Fibroblast of skin of back (primary cell): ENCODE results near the gene NUBP1. TPM values are rescaled to one million over a fixed set of nuclear protein-coding genes. Genes with fewer than 3 reads are reported as not detected.
A peak's percentile ranks its signal among the peaks of the same experiment; 100 is the strongest.
"Not testable (repeated sequence)": the region's sequence is repeated elsewhere in the genome, so short reads cannot be mapped to it uniquely, and the experiment has no call there.

Experiments
- DNase-seq: peaks from one replicate; pipeline ENCODE4 v3.0.0-alpha.2; 2013
- polyA plus RNA-seq, 2 experiments: library from polyadenylated mRNA; unstranded; fragments of 120-200 nt; gene quantifications; one replicate each; pipeline ENCODE4 v1.2.1, GENCODE V29; 2013; ENCODE audit not compliant: insufficient read length in 2 of 2

Gene NUBP1
- polyA plus RNA-seq (2013, experiment 1 of 2; ENCODE audit: insufficient read length): 25.1 TPM
- polyA plus RNA-seq (2013, experiment 2 of 2; ENCODE audit: insufficient read length): 17.3 TPM

DNA sequence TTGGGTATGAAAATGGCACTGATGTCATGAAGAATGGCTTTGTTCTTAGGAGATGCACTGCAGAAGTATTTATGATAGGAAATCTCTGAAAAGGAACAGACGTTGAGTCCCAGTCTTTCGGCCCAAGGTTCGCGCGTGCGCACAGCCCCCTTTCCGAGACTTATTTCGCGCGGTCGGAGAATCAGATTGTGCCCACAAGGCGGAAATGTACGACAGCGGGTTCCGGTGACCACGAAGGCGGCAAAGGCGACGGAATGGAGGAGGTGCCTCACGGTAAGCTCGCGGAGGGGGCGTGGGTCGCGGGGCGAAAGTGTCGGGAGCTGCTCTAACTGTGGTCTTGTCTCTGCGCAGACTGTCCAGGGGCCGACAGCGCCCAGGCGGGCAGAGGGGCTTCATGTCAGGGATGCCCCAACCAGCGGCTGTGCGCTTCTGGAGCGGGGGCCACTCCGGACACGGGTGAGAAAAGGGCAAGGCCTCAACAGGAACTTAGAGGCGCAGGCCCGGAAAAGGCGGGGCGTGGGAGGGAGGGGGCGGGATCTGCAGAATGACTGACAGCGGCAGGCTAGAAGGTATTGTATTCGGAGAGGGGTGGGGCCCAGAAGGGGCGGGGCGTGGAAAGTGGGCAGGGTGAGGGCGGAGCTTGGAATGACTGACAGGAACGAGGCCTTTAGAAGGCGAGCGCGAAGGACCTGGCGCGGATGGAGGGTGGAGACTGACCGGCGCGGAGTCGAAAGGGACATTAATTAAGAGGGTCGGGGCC is at the start of gene NUBP1:
Gene NUBP1 (plus strand): TSS at position 233 of the 760 bp plus-strand sequence. CDS start 22 bp downstream, at position 255.
- peak; percentile 97 for DNase-seq

DNA sequence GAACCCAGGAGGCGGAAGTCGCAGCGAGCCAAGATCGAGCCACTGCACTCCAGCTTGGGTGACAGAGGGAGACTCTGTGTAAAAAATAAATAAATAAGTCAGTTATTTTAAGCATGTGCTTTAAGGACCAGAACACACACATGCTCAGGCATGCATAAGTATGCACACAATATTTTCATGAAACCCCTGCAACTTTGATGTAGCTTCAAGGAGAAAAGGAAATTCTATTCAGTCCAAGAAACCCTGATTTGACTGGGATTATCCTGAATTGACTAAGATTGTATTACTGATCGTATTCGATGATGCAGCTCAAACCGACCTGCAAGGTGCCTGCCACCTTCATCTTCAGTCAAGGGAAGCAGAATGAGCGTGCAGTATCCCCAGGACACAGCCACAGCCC is 49.8 kb upstream of the NUBP1 start:
- DNase-seq: no peak

DNA sequence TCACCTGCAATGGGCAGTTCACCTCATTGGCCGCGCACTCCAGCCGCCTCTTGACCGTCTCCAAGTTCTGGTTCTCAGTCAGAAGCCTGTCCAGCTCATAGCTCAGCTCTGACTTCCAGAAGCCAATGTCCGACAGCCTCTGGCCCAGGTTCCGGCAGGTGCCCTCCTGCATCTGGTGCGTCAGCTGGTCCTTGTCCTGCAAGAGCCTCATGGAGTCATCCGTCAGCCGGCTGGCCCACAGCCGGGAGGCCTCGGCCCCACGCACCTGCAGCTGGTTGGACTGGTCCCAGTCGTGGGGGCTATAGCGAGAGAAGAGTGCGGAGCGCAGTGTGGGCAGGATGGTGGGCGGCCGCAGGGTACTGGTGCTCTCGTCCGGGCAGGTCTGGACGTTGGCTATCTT is 49.3 kb upstream of the NUBP1 start:
- no peak for DNase-seq

DNA sequence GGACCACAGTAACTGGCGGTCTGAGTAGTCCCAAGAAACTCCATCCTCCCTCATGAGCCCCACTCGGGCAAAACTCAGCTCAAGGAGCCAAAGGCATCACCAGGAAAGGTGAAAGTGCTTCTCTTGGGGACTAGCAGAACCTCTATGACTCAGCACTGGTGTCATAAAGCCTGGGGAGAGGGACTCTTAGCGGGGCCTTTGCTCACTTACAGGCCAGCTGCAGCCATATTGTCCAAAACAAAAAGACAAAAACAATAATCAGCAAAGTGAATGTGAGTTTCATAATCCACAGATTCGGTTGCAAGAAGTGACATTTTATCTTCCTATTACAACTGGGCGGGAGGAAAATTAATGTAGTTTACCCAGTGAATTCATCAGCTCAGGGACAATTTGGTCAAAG is 48.8 kb upstream of the NUBP1 start, which contains the start of gene TEKT5:
Gene TEKT5 (minus strand): TSS at position 101 of the 400 bp plus-strand sequence. CDS start 57 bp downstream, at position 44.
- DNase-seq: no peak

DNA sequence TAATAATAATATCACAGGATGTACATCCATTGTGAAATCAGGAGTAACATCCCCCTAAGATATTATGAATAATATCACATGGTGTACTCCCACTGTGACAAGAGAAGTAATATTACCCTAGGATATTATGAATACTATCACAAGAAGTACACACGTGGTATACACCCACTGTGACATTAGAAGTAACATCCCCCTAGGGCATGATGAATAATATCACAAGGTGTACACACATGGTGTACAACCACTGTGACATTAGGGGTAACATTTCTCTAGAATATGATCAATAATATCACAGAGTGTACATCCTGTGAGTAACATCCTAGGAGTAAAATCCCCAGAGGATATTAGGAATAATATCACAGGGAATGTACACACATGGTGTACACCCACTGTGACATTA is 43.9 kb upstream of the NUBP1 start:
- DNase-seq: no peak

DNA sequence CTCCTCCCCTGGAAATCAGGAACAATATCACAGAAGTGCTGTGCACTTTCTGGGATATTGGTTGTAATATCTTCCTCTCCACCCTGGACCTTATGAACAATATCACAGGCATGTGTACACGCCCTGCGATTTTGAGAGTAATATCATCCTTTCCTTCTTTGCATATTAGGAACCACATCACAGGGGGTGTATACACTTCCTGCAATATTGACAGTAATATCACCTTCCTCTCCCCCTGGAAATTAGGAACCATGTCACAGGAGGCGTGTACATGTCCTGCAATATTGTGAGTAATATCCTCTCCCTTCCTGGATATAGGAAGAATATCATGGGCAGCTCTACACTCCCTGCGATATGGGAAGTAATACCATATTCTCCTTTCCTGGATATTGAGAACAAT is 34.7 kb upstream of the NUBP1 start:
- DNase-seq: no peak

DNA sequence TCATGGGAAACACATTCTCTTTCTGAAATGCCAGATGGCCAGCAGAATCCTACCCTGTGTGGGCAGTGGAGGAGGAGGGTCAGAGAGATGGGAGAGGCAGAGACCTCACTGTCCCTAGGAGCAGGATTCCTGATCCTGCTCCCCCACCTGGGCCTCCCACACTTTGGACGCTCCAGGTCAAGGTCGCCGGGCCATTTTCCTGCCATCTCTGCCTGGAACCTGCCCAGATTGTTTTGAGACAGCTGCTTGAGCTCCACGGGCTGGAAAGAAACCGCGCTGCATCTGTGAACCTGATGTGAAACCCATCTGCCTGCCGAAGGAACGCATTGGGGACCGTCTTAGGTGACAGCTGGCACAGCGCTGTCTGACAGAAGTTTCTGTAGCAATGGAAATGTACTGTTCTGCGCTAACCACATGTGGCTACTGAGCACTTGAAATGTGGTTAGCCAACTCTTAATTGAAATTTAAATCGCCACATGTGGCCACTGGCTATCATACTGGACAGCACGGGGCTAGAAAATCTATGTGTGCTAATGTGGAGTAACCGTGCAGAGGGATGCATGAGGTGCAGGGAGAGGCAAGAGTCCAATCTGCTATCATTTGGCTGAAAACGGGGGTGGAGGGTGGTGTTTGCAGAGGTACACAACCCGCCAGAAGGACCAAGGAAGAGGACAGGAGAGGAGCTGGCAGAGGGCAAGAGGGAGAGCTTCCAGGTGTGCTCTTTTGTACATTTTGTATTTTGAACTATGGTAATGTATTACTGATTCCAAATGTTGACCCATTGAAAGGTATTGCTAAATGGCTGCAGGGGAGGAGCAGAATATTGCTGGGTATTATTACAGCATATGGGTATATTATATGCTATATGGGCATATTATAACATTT is 15.4 kb upstream of the NUBP1 start:
- DNase-seq: no peak

DNA sequence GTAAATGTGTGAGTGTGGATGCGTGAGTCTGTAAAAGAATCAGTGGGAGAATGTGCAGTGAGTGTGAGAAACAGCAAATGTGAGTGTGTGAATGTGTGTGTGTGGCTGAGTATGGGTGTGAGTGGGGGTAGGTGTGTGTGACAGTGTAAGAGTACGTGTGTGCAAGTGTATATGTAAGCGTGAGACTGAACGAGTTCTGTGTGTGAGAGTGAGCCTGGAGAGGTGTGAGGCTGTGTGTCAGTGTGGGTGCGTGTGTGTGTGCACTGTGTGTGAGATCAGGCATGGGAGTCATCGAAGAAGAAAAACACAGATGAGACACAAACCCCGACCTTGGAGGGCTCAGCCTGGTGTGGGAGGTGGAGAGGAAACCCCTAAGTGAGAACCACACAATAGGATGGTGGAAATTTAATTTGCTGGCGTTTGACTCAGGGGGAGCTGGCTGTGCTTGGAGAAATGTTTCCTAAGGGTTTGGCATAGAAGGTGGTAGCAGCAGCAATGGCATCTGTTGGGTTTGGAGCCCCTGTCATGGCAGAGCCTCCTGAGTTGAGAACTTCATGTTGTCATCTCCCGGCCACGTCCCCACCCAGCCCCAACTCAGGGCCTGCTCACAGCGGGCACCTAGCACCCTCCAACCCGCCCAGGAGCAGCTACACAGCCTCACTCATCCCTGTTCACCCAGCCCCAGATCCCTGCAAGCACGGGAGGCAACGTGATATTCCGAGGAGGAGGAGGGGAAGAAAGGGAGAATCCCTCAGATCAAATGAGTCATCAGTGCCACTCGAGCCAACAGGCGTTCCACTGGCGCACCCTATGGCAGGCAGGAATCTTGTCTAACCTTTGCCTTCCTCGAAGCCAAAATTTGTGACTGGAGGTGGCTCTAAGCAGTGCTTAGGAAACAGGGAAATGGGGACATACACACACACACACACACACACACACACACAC is 14.3 kb upstream of the NUBP1 start:
- DNase-seq: peak; percentile 28

DNA sequence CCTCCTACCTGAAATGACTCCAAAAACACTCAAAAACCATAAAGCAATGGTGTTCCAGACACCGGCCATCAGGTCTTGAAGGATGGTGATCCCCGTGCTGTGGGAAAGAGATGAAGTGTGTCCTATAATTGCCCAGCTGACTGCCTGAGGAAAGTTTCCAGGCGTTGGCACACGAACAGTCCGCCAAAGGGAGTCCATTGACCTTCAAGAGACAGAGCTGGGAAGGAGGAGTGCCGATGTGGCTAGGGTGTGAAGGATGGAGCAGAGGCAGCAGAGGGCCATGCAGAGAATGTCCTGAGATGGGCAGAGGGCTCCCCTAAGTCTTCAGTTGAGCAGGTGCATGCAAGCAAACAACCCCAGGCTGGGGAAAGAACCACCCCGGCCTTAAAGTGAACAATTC is 11.9 kb upstream of the NUBP1 start:
- no peak for DNase-seq

DNA sequence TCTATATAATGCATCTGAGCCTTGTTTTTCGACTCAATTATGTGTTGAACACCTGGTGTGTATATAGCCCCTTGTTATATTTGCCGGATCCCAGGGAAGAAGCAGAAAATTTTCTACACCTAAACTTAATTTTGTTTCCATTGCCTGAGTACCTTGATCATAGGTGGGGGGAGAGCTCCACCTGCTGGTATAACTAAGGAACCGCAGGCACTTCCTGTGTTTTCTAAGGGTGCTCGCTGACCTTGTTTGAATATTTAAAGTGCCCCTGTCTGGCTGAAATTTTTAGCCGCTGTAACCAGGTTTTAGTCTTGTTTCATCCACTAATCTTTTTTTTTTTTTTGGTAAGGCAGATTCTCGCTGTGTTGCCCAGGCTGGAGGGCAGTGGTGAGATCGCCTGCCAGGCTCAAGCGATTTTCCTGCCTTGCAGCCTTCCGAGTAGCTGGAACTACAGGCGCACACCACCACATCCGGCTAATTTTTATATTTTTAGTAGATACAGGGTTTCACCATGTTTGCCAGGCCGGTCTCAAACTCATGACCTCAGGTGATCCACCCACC is 6.5 kb upstream of the NUBP1 start:
- DNase-seq: peak; percentile 60

DNA sequence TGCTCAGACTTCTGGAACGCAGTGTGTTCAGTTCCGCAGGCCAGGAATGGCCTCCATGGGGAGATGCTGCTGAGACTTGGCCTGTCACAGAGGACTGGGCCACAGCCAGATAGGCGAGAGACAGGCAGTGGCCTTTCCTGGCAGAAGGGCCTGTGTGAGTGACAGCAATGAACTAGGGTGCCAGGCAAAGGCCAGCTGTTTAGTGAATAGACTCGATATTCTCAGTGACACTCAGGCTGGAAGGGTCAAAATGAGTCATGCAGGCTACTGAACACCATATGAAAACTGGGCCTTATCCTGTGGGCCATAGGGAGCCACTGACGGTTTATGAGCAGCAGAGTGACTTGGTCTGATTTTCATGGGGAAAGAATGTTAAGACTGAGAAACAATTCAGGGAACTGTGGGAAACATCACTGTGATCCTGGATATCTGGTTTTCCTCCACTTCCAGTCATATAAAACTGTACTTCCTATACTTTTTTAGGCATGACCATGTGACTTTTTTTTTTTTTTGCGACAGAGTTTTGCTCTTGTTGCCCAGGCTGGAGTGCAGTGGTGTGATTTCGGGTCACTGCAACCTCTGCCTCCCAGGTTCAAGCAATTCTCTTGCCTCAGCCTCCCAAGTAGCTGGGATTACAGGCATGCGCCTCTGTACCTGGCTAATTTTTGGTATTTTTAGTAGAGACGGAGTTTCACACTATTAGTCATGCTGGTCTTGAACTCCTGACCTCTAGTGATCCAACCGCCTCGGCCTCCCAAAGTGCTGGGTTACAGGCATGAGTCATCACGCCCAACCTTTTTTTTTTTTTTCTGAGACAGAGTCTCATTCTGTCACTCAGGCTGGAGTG is 5.2 kb upstream of the NUBP1 start:
- peak; percentile 80 for DNase-seq

DNA sequence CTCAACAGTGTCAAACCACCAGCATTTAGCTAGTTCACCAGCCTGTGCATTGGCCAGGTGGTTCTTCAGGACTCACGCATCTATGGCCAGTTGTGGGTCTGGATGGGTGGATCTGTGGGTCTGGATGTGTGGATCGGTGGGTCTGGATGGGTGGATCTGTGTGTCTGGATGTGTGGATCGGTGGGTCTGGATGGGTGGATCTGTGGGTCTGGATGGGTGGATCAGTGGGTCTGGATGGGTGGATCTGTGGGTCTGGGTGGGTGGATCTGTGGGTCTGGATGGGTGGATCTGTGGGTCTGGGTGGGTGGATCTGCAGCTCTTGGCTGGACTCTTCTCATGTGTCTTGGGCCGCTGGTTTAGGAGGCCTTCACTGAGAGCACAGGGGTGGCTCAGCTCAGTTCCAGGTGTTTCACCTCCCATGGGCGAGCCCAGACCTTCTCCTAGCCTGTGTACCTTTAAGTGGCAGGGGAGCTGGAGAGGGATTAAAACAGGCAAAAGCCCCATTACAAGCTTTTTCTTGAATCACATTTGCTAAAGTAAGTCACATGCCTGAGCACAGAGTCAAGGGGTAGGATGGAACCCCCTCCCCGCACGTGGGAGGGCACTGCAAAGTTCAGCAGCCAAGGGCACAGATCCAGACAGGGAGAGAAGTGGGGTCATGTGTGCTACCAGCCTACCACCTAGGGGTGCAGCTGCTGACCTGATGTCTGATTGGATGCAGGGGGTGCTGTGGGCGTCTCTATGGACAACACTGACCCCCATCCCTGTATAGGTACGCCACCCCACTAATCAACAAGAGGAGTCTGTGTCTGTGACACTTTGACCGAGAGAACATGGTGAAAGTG is 3.4 kb upstream of the NUBP1 start:
- DNase-seq: no peak

DNA sequence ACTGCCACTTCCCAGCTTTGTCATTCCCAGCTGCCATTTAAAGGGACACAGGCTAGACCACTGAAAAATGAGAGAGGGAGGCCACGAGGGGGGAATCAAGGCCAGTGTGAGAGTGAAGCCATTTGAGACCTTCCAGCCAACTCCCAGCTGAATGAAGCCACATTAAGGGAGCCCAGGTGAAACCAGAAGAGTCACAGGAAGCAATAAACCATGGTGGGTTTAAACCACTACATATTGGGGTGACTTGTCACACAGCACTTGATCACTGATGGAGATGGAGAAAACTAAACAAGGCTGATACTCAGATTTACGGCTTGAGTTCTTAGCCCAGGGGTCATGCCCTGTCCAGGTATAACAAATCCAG is 2.8 kb upstream of the NUBP1 start:
- DNase-seq: no peak

DNA sequence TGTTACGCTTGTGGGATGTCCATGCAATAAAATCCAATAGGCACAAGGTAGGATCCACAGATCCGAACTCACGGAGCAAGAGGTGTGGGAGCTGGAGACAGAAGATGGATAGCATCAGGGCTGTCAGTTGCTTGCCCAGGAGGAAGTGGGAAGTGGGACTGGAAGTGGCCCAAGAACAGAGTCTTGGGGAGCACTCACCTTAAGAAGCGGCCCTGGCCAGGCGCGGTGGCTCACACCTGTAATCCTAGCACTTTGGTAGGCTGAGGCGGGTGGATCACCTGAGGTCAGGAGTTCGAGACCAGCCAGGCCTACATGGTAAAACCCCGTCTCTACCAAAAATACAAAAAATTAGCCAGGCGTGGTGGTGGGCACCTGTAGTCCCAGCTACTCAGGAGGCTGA is 2.4 kb upstream of the NUBP1 start:
- not testable (repeated sequence) for DNase-seq

DNA sequence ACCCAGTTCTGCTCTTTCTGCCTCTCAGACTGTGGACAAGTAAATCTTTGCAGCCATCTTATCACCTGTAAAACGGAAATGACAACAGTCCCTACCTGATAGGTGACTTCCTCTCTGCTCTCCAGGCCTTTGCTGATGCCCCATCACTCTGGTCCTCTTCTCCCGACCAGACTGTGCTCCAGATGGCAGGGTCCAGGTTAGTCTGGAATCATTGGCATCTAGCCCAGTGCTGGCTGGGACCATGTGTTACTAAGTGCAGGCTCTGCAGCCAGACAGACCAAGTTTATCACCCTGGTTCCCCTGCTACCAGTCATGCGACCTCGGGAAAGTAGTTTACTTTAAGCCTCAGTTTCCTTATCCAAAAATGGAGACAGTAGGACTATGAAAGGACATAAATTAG is 1.8 kb upstream of the NUBP1 start:
- DNase-seq: no peak

DNA sequence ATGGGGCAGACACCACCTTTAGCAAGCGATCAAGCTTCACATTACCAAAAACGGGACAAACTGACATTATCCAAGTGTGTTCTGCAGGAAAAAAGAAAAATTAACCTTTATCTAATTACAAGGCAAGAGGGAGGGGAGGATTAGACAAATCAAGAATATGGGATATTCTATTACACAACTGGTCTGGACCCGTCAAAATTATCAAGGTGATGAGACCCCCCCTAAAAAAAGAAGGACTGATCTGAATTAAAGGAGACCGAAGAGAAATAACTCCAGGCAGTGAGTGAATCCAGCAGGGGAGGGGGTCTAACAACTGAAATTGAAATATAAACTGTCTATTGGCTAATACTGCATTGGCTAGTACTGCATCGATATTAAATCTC is 424 bp upstream of the NUBP1 start:
- no peak for DNase-seq

DNA sequence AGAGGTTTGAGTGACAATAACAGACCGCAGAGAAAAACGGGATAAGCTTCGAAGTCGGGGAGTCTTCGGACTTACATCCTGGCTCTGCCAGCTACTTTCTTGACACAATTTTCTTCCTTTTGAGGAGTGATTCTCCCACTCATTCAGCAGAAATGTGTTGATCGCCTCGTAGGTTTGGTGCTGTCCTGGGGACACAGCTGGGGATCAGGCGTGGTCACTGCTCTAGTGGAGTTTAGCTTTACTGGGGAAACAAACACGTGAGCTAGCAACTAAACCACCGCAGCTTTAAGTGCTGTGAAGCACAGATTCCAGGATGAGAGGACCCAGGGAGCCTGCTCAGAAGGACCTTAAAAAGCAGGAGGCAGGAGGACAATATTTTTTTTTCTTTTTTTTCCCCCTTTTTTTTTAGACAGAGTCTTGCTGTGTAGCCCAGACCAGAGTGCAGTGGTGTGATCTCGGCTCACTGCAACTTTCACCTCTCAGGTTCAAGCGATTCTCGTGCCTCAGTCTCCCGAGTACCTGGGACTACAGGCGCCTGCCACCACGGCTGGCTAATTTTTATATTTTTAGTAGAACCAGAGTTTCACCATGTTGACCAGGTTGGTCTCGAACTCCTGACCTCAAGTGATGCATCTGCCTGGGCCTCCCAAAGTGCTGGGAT is 858 bp downstream of the NUBP1 start:
- peak; percentile 73 for DNase-seq

DNA sequence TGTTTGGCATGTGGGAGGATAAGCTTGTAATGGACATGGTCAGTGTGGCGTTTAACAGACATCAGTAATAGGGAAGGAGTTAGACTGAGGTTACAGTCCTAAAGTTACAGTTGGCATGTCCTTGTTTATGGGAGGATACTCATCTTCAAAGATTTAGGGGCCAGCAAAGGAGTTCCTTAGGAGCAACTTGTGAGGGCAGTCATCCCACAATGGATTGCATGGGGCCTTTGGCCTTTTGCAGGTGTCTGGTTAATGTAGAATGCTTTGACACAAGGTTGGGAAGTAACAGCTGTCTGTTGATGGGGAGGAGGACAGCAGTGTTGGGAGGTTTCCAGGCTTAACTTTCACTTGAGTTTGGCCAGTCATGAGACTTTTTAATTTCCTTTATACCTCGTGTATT is 2.2 kb downstream of the NUBP1 start:
- no peak for DNase-seq

DNA sequence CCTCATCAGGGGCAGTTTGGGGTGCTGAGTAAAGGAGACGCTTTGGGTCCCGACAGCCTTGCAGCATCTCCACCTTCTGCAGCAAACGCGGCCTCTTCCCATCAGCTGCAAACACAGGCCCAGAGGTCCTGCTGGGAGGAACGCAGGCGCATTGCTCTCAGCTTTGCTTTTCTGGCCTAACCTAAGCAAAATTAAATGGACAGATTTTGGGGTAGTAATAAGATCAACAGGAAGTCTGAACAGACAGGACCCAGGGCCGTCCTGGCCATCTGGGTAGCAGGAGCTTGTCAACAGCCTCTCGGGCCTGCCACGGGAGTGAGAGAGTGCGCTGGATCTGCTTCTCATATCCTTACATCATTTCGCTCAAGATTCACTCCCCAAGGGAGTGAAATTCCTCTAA is 7.2 kb downstream of the NUBP1 start:
- DNase-seq: no peak

DNA sequence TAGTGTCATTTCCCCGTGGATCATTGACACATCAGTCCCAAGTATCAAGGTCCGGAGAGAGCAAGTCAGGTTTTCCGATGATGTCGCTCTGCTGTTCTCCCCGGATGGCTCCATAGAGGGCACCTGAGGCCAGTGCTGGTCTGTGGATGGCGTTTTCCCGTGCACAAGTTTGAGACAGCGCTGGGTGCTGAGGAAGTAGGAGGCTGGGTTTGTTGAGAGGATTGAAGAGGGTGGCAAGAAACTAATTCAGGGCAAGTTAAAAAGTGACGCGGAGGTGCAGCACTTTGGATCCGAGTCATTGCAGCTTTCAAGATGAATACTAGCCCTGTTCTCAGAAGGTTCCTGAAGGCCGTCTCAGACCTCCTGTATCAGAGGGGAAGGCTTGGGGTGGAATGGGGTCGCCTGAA is 7.7 kb downstream of the NUBP1 start:
- no peak for DNase-seq
